NCI-H2196 (cell line): ENCODE data around the gene ALOX15.
"Not testable (repeated sequence)": the region's sequence is repeated elsewhere in the genome, so short reads cannot be mapped to it uniquely, and the experiment has no call there.

ENCODE experiments used
- DNase-seq: peaks from one replicate; lab custom pipeline; 2025; ENCODE audit not compliant: unreplicated experiment; lab: John Stamatoyannopoulos, UW

Gene ALOX15

DNA sequence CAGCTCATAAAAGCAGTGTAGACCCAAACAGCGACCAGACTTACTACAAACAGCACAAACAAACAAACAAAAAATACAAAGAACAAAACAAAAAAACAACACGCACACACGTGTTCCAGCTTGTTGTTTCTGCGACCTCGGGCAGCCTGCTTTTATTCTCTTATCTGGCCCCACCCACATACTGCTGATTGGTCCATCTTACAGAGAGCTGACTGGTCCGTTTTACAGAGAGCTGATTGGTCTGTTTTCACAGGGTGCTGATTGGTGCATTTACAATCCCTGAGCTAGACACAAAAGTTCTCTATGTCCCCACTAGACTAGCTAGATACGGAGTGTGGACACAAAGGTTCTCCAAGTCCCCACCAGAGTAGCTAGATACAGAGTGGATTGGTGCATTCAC is 14.5 kb upstream of the ALOX15 start:
- not testable (repeated sequence) for DNase-seq

GRCh38 chr17:4652997-4653396 is 11.5 kb upstream of the ALOX15 start:
- no peak for DNase-seq

GRCh38 chr17:4648741-4649140 is 7.3 kb upstream of the ALOX15 start:
- peak; percentile 53 for DNase-seq

DNA sequence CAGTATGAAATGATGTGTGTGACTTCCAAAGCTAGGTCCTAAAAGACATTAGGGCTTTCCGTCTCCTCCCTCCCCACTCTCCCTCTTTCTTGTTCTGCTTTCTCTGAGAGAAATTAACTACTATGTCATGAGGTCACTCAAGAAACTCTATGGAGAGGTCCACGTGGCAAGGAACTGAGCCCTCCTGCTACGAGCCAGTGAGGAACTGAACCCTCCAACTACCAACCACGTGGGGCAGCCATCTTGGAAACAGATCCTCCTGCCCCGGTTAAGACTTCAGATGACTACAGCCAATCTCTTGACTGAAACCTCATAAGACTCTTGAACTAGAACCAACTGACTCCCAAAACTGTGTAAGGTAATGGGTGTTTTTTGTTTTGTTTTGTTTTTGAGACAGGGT is 4.2 kb upstream of the ALOX15 start:
- DNase-seq, result no peak

- peak; percentile 36 for DNase-seq
Observed at GRCh38 chr17:4643676-4644075, 2.2 kb upstream of the ALOX15 start.

- DNase-seq, result no peak
Observed at GRCh38 chr17:4642286-4642685, 808 bp upstream of the ALOX15 start.

GRCh38 chr17:4640569-4641188 is 799 bp downstream of the ALOX15 start:
- not testable (repeated sequence) for DNase-seq

DNA sequence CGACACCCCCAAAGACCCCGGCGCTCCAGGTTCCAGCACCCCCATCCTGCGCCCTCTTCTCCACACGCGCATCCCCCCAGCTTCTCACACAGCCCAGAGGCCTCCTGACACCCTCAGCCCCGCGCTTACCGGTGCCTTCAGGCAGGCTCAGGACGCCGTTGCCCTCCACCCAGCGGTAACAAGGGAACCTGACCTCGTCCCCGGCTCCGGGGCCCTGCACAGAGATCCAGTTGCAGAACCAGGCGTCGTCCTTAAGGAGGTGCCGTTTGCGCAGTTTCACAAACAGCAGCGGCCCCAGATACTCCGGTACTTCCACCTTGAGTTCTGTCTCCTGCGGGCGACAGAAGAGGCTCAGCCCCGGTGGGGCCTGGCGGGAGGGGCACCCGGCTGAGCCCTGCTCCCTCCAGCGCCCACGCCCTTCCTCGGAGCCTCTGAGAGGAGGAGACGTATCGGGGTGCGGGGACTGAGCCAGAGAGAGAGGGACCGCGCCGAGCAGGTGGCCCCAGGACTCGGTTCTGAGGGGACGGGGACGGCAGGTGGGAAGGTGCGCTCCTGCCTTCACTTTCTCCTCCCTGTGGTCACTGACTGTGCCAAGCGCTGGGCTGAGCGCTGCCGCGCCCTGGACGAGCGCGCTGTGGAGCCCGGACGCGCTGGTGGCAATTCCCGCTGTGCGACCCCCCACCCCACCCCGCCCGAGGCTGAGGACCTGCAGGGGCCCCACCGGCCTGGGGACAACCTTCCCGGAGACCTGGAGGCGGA is 2.0 kb downstream of the ALOX15 start:
- peak; percentile 35 for DNase-seq

DNA sequence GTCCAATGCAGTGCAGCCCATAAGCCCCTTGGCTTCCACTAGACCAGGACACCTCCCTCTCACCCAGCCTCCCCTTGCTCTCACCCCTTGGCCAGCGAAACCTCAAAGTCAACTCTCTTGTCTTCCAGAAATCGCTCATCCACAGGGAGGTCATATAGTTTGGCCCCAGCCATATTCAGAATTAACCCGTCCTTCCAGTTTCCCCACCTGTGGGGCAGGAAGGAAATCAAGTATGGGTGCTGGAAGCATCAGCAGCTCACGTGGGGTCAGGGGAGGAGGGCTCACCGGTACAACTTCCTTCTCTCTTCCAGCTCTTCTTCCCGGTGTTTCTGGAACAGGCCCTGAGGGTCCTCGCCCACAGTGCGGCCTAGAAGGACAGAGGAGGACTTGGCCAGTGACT is 2.7 kb downstream of the ALOX15 start:
- not testable (repeated sequence) for DNase-seq

- no peak for DNase-seq
Observed at GRCh38 chr17:4636474-4637100, 4.9 kb downstream of the ALOX15 start.

DNA sequence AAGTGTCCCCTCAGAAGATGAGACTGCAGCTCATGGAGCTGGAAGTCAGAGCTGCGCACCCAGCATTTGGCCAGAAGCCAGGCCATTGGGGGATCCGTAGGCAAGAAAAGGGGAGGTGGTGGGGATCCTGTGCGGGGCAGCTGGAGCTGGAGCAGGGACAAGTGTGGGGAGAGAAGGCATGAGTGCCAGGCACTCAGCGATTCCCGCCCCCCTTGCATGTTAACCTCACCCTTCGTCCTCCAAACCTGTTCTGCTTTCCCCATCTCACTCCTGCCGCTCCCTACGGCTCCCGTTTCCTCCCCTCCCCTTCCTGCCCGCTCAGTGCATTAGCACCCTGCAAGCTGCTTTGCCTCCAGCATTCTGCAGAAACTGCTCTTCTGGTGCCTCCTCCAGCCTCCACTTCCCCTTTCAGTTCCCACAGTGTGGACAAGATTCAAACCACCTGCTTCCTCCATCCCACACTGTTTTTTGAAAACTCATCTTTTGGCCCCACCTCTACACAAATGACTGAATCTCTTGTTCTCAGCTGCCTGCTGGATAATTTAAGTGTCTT is 5.6 kb downstream of the ALOX15 start:
- DNase-seq, result no peak

- DNase-seq, result no peak
Observed at GRCh38 chr17:4634976-4635375, 6.5 kb downstream of the ALOX15 start.

- DNase-seq, result no peak
Observed at GRCh38 chr17:4633643-4634042, 7.8 kb downstream of the ALOX15 start.

- DNase-seq, result no peak
Observed at GRCh38 chr17:4632581-4632920, 8.9 kb downstream of the ALOX15 start.

GRCh38 chr17:4631836-4632580 is 9.5 kb downstream of the ALOX15 start:
- DNase-seq, result no peak

- DNase-seq, result no peak
Observed at GRCh38 chr17:4631431-4631830, 10.0 kb downstream of the ALOX15 start.

DNA sequence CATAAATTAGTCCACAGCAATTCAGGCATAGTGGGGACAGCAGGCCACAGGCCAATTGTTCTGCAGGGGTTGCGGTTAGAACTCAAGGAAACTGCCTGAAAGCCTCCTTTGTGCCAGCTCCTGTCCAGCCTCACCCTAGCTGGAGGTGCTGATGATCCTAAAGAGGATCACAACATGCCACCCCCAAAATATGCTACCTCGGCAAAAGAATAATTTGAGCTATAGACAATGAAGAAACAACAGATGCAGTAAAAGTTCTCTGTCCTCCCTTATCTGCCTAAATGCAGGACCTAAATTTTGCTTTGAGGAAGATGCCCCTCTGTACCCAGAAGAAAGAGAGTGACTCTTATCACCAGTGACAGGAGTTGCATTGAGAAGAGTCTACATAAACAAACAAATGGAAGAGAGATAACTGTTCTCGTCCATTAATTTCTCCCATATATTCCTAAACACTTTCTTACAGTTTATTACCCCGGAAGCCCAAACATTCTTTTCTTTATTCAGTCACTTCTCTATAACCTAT is 14.7 kb downstream of the ALOX15 start:
- no peak for DNase-seq

GRCh38 chr17:4625181-4625617 is 16.3 kb downstream of the ALOX15 start:
- DNase-seq, result no peak

- not testable (repeated sequence) for DNase-seq
Observed at GRCh38 chr17:4624451-4624911, 17.0 kb downstream of the ALOX15 start.

- DNase-seq, result no peak
Observed at GRCh38 chr17:4623249-4623648, 18.2 kb downstream of the ALOX15 start.

DNA sequence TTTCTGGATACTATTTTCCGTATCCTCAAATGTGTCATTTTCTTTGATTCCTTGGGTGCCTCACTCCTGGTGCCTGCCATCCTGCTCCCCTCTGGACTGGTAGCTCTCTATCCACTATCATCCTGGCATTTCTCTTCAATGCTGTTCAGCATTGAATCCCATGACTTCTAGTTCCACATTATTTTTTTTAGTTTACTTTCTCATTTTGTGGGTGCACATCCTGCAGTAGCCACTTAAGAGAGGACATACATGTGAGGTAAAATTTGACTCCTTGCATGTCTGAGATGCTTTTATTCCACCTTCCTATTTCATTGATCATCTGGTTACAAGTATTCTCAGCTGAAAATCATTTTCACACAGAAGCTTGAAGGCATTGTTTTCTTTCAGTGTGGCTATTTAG is 19.1 kb downstream of the ALOX15 start:
- no peak for DNase-seq
